Heart right ventricle (tissue), 16 donors: Measurements from ENCODE around the gene TMEM198. TPM values are rescaled to one million over a fixed set of nuclear protein-coding genes. Genes with fewer than 3 reads are reported as not detected.

ENCODE experiments used
- ATAC-seq, 8 donors: fragments of 200-7000 bp; cut with Tn5 transposase; one replicate each; pipeline ENCODE4 v1.9.1; 2020; ENCODE audit warnings: mild to moderate bottlenecking in 8 of 8, moderate library complexity in 8 of 8, moderate number of reproducible peaks in 1 of 8
- DNase-seq, 2 donors: peaks; one replicate each; pipeline ENCODE4 v3.0.0-alpha.2; 2020
- H3K27ac ChIP-seq, 10 donors: fragments of 200-600 bp; sonication (generic) in 2 of 10; one replicate each; pipeline versions ENCODE4 v1.5.0 to v1.8.0; 2020 to 2022; ENCODE audit warnings: mild to moderate bottlenecking in 3 of 10
- H3K27me3 ChIP-seq, 7 donors: fragments of 200-600 bp; one replicate each; pipeline ENCODE4 v1.8.0; 2021 to 2022; ENCODE audit warnings: mild to moderate bottlenecking in 2 of 7
- H3K36me3 ChIP-seq, 9 donors: fragments of 200-600 bp; sonication (generic) in 1 of 9; one replicate each; pipeline versions ENCODE4 v1.5.0 to v1.8.0; 2020 to 2022; ENCODE audit warnings: mild to moderate bottlenecking in 2 of 9
- H3K4me1 ChIP-seq, 9 donors: fragments of 200-600 bp; sonication (generic) in 1 of 9; one replicate each; pipeline versions ENCODE4 v1.5.0 to v1.8.0; 2020 to 2022; ENCODE audit warnings: mild to moderate bottlenecking in 4 of 9
- H3K4me3 ChIP-seq, 10 donors: fragments of 200-600 bp; sonication (generic) in 2 of 10; one replicate each; pipeline versions ENCODE4 v1.5.0 to v1.8.0; 2020 to 2022; ENCODE audit warnings: mild to moderate bottlenecking in 7 of 10, moderate library complexity in 2 of 10
- H3K9me3 ChIP-seq, 11 donors: fragments of 200-600 bp in 10 of 11; sonication (generic) in 2 of 11; one replicate each; pipeline versions ENCODE4 v1.5.0 to v1.8.0; 2013 to 2022; ENCODE audit warnings: mild to moderate bottlenecking in 2 of 11, control low read depth in 1 of 11, moderate library complexity in 1 of 11
- CTCF ChIP-seq, 9 donors: fragments of 200-600 bp; sonication (generic) in 2 of 9; IDR thresholded peaks; one replicate each; pipeline versions ENCODE4 v1.5.0 to v1.8.0; 2021 to 2022; ENCODE audit warnings: antibody characterized with exemption in 9 of 9, mild to moderate bottlenecking in 5 of 9, moderate library complexity in 1 of 9
- WGBS, 2 donors: extraction: QIAGEN DNeasy Blood & Tissue Kit; methylation state at CpG; one replicate each; pipeline ENCODE4 v1.1.7; 2013; ENCODE audit warnings: inconsistent platforms in 1 of 2; 5-methylcytosine and 5-hydroxymethylcytosine counted together
- intact Hi-C, 10 donors: fragments of 100-400 bp; cut with DNase I; formaldehyde crosslinking; loops; one replicate each; pipeline versions ENCODE4 v1.11.1 to v1.14.2; 2022
- polyA plus RNA-seq, 2 donors: library from polyadenylated mRNA; stranded (reverse); fragments of 200-250 nt; gene quantifications; one replicate each; pipeline ENCODE4 v1.2.3, GENCODE V29; 2013
- total RNA-seq, 10 donors: library from RNA; stranded (reverse); fragmentation: NEBNext Ultra II Directional in 3 of 10; extraction: Animal tissue kit (Norgen Biotek cat#: 25700) in 3 of 10; gene quantifications; one replicate each; pipeline versions ENCODE4 v1.2.1 to v1.2.4, GENCODE V29; 2021 to 2023
- donor health status: Arrhythmogenic right ventricular cardiomyopathy.
- donor health status: ischemic (EF 13 %, LVEDD 7.1; RV severe dilation, severe dysfunction).
- donor health status: healthy with polysubstance abuse.
- donor health status: DM: no; HTN: yes; CAD: no.
- donor health status: DM: no; HTN: no; CAD: no.
- donor health status: ischemic (EF 25% LVEDD 6.9; RV normal size, moderate dysfunction).
- donor health status: ischemic (EF 25% LVEDD 5.7; RV mildly dilated, moderate dysfunction).
- donor health status: healthy.
- donor health status: DM: yes; HTN: yes; CAD: no.
- donor health status: Ischemic cardiomyopathy.
- donor health status: ischemic (EF 35%, LVEDD 5.7; RV mildly dilated, moderate dysfunction).
- donor health status: nonischemic (EF 11% LVEDD 7.7; RV severe dilation, severe dysfunction).
- donor health status: DM: yes; HTN: yes; CAD: no.
- donor health status: PGD.
- donor health status: ischemic (EF 29% LVEDD 5.4; RV normal size, mild dysfunction).
- donor health status: nonischemic (EF 23%, LVEDD 6.1; RV moderate dilation, normal function).

TMEM198 gene
- total and polyA plus RNA-seq, 12 donors, result 0.59 to 10.7 (median 1.9) TPM

DNA sequence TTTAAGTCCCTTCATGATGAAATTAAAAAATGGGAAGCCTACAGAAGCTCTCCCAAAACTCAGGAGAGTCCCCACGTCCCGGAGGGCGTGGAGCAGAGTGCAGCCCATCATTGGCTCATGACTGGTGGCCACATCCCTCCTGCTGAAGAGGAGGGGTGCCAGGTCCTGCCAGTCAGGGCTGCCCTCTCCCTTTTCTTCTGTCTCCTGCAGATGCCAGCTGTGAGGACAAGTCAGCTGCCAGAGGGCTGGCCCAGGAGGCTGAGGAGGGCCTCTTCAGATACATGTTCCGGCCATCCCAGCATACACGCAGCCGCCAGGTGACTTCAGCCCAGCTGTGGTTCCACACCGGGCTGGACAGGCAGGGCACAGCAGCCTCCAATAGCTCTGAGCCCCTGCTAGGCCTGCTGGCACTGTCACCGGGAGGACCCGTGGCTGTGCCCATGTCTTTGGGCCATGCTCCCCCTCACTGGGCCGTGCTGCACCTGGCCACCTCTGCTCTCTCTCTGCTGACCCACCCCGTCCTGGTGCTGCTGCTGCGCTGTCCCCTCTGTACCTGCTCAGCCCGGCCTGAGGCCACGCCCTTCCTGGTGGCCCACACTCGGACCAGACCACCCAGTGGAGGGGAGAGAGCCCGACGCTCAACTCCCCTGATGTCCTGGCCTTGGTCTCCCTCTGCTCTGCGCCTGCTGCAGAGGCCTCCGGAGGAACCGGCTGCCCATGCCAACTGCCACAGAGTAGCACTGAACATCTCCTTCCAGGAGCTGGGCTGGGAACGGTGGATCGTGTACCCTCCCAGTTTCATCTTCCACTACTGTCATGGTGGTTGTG, 30.9 kb downstream of the TMEM198 start:
- Histone ChIP-seq H3K4me1 (peaks cover 2 to 33% (median 10%) of the 10 kb centered on the region in 9 donors), H3K9me3 (no peaks in the 10 kb centered on the region), H3K27me3 (peaks cover 0 to 36% (median 3%) of the 10 kb centered on the region in 7 donors), H3K36me3 (peaks cover 0 to under 1% (median 0%) of the 10 kb centered on the region in 9 donors), H3K27ac (peak overlapping the region in 3 of 10 donors; percentile 15 to 51 (median 23)), H3K4me3 (no peak overlapping the region)
- intact Hi-C loops, result loop anchor here in 2 of 10 donors (5.0 kb wide), 3 partner anchors 48 to 68 kb away; partner anchors contain the start of gene SLC4A3 (in 1 of the 2)
- ATAC-seq (peak in 2 of 8 donors; percentile 2 to 14), DNase-seq (no peak)
- TF ChIP-seq CTCF (IDR thresholded peaks at IDR 0.05), result no peak
- WGBS, 2 donors, result 81 to 87% methylated on average over 22 of the region's 22 CpGs

DNA sequence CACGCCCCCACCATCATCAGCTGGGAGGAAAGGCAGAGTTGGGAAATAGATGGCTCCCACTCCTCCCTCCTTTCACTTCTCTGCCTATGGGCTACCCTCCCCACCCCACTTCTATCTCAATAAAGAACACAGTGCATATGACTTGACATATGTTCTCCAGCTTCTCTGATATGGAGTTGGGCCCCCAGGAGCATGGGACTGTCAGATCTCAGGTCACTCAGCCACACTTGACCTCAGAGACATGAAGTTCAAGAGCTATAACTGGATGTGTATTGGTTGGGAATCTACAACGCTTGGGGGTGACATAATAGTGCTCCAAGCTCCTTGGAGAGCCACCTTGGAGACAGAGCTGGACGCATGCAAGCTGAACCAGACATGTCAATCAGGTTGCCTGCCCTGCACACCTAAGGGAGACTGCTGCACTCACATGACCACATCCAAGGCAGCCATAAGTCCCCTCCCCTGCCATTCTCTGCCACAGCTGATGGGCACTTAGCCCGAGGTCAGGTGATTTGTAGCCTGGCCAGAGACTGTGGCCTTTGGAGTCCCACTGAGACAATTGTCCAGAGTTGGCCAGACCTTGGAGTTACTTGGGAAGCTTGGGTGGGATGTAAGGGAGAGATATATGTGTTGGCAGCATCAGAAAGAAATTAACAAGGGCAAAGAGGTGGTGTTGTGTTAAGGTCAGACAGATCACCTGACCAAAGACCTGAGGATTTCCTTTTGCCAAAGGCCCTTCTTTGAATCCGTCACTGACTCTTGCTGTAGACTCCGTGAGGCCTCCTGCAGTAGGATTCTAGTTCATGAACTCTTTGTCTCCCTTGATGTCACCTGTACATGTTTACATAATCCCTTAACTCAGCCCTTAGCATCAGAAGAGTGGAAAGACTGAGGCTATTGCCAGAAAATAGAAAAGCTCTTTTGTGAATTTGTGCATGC, 32.0 kb downstream of the TMEM198 start:
- no peak overlapping the region for H3K27ac ChIP-seq
- no peak overlapping the region for H3K4me3 ChIP-seq
- peaks cover 0 to 26% (median 4%) of the 10 kb centered on the region in 9 donors for H3K4me1 ChIP-seq
- H3K27me3 ChIP-seq, result peaks cover 0 to 26% (median 3%) of the 10 kb centered on the region in 7 donors
- no peak for TF ChIP-seq CTCF (IDR thresholded peaks at IDR 0.05)
- intact Hi-C loops, result no loop called here
- WGBS, 2 donors, result 86 to 87% methylated on average over 6 of the region's 6 CpGs
- DNase-seq, result no peak
- no peaks in the 10 kb centered on the region for H3K9me3 ChIP-seq
- no peak for ATAC-seq
- H3K36me3 ChIP-seq, result no peaks in the 10 kb centered on the region

DNA sequence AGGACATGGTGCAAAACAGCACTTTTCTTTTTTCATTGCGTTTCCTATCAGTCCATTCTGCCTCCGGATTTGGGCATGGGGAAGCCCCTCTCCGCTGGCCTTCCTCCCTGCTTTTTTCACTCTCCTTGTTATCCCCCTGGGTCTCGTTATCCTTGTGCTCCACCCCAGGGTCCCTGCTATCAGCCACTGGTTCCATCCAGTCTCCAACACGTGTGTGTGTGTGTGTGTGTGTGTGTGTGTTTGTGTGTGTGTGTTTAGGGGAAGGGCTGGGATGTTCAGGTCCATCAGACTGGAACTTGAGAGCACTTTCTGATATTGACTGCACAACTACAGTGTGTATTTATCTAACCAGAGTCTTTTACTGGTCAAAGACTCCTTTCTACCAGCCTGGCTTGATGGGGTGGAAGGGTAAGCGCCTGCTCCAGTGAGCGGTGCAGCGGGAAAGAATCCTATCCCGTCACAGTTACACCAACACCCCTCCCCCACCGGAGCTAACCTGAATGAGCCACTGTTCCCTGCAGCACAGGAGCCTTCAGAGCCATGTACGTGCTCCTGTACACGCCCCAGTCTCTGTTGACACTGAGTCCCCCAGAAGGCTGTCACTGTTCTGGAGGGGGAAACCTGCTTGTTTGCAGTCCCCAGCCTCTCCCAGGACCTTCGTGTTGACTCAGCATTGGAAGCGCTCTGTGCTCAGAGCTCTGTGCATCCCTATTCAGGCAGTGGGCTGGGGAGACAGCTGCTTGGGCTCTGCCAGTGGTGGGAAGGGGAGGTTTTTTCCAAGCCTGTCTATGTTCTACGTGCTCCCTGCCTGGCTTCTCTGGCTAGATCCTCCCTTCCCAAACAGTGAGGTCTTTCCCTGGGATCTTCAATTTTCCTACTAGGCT, 32.9 kb downstream of the TMEM198 start:
- 22 to 24% methylated on average over 15 of the region's 15 CpGs for WGBS, 2 donors
- intact Hi-C loops, result no loop called here
- Histone ChIP-seq H3K27ac (no peak overlapping the region), H3K36me3 (no peaks in the 10 kb centered on the region), H3K4me1 (peaks cover 0 to 22% (median under 1%) of the 10 kb centered on the region in 9 donors), H3K4me3 (no peak overlapping the region), H3K27me3 (peaks cover 0 to 17% (median 3%) of the 10 kb centered on the region in 7 donors), H3K9me3 (no peaks in the 10 kb centered on the region)
- TF ChIP-seq CTCF (IDR thresholded peaks at IDR 0.05), result no peak
- no peak for DNase-seq
- ATAC-seq, result peak in 2 of 8 donors; percentile 31 to 35
